GM06990 (cell line): ENCODE results near the gene PPEF1.

Experiments used
- DNase-seq: peaks from one replicate; pipeline ENCODE4 v3.0.0-alpha.2; 2011; ENCODE audit not compliant: insufficient read length; ENCODE audit errors: extremely low read depth
- H3K27me3 ChIP-seq: replicated peaks from 2 replicates; pipeline ENCODE4 v1.6.0; 2011; ENCODE audit warnings: low read length; ENCODE audit not compliant: control insufficient read depth, insufficient read depth
- H3K36me3 ChIP-seq: 2 replicates; pipeline ENCODE4 v1.5.1; 2011; ENCODE audit warnings: low read length; ENCODE audit not compliant: control insufficient read depth, insufficient read depth
- H3K4me3 ChIP-seq: replicated peaks from 2 replicates; pipeline ENCODE4 v1.5.1; 2011; ENCODE audit warnings: low read depth, mild to moderate bottlenecking, control low read depth, low read length
- TF ChIP-seq, protein P1 (sequence below): IDR thresholded peaks from 2 replicates; pipeline ENCODE4 v1.5.1; 2011; ENCODE audit warnings: low read length, control low read depth, mild to moderate bottlenecking, inconsistent platforms; ENCODE audit not compliant: insufficient read depth, poor library complexity, severe bottlenecking

Gene PPEF1

DNA sequence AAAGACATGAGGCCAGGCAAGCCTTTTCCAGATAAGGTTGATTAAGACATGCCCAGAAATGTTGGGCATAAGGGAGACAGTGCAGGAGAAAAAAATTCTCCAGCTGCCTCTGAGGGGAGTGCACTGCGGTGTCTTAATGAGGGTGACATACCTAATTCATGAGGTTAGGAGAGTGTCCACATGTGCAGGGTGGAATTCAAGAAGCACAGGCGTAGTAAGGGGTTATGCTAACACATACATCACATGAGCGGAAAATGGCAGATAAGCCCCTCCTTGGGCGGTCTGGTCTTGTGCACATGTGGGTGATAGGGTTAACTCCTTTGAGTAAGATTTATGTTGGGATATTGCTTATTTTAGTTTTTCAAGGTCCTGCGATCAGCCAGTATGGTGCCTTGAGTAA, 154.1 kb downstream of the PPEF1 start:
- TF ChIP-seq, protein P1, sequence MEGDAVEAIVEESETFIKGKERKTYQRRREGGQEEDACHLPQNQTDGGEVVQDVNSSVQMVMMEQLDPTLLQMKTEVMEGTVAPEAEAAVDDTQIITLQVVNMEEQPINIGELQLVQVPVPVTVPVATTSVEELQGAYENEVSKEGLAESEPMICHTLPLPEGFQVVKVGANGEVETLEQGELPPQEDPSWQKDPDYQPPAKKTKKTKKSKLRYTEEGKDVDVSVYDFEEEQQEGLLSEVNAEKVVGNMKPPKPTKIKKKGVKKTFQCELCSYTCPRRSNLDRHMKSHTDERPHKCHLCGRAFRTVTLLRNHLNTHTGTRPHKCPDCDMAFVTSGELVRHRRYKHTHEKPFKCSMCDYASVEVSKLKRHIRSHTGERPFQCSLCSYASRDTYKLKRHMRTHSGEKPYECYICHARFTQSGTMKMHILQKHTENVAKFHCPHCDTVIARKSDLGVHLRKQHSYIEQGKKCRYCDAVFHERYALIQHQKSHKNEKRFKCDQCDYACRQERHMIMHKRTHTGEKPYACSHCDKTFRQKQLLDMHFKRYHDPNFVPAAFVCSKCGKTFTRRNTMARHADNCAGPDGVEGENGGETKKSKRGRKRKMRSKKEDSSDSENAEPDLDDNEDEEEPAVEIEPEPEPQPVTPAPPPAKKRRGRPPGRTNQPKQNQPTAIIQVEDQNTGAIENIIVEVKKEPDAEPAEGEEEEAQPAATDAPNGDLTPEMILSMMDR: no peak
- DNase-seq: no peak
- no peaks in the 10 kb centered on the region for H3K36me3 ChIP-seq
- no peak overlapping the region for H3K4me3 ChIP-seq
- H3K27me3 ChIP-seq: no peaks in the 10 kb centered on the region

DNA sequence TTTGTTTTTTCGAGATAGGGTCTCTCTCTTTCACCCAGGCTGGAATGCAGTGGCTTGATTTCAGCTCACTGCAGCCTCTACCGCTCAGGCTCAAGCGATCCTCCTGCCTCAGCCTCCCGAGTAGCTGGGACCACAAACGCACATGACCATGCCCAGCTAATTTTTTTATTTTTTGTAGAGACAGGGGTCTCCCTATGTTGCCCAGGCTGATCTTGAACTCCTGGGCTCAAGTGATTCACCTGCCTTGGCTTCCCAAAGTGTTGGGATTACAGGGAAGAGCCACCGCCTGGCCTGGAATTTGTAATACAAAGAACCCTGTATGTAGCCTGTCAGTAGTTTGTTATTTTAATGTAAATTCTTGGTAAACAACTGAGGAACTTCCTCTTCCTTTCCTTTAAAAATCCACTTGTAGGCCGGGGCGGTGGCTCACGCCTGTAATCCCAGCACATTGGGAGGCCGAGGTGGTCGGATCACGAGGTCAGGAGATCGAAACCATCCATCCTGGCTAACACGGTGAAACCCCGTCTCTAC, 157.0 kb downstream of the PPEF1 start:
- no peaks in the 10 kb centered on the region for H3K36me3 ChIP-seq
- DNase-seq: no peak
- no peaks in the 10 kb centered on the region for H3K27me3 ChIP-seq
- H3K4me3 ChIP-seq: no peak overlapping the region
- TF ChIP-seq, protein P1: no peak

DNA sequence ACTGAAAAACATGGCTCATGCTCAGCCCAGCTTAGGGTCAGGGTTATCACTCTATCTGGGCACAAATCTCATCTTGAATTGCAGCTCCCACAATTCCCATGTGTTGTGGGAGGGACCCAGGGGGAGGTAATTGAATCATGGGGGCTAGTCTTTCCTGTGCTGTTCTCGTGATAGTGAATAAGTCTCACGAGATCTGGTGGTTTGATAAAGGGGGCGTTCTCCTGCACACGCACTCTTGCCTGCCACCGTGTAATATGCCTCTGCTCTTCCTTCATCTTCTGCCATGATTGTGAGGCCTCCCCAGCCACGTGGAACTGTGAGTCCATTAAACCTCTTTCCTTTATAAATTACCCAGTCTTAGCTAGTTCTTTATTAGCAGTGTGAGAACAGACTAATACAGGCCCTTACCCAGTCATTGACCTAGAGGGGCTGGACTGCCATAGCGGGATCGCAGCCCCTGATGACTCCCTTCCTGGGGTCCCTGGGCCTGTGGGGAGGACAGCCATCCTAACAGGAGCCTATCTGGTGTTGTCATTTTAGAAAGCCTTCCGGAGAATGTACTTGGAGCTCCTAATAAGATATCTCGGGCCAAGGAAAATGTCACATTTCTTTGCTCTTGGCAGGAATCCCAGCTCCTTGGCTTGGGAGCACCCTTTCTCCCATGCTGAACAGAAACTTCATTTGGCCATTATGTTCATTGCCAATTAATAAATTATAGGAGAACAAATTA, 163.9 kb downstream of the PPEF1 start:
- DNase-seq: no peak
- TF ChIP-seq, protein P1: no peak
- no peaks in the 10 kb centered on the region for H3K36me3 ChIP-seq
- no peaks in the 10 kb centered on the region for H3K27me3 ChIP-seq
- H3K4me3 ChIP-seq: no peak overlapping the region

DNA sequence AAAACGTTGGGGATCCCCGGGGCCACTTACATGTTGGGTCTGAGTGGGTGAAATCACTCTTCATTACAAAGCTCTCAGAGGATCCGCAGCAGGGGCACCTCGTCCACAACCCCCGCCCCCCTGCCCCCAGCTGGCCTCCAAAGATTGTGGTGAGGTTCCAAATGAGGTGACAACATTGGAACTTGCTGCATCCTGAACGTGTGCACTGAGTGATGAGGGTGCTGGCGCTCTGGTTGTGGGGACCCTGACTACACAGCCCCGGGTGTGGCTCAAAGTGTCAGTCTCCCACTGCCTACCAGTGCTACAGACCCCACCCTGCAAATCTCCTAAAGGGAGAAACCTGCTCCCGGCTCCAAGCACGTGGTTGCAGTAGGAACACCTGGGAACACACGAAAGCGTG, 164.5 kb downstream of the PPEF1 start:
- Histone ChIP-seq H3K27me3 (no peaks in the 10 kb centered on the region), H3K4me3 (no peak overlapping the region), H3K36me3 (no peaks in the 10 kb centered on the region)
- DNase-seq: no peak
- TF ChIP-seq, protein P1: no peak

DNA sequence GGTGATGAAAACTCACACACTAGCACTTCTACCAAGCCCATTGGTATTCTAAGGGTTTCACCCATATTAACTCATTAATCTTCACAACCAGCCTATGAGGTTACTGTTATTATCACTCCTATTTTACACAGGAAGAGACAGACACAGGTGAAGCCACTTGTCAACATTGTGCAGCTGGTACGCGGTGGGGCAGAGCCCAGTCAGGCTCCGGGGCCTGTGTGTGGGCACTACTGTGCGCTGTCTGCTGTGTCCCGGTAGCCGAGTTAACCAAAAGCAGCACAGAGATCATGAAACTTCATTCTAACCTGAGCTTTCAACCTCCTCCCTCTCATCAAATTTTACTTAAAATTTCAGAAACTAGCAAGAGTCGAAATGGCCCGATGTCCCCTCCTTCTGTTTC, 165.2 kb downstream of the PPEF1 start:
- Histone ChIP-seq H3K27me3 (no peaks in the 10 kb centered on the region), H3K4me3 (no peak overlapping the region), H3K36me3 (no peaks in the 10 kb centered on the region)
- TF ChIP-seq, protein P1: no peak
- no peak for DNase-seq
